ENCODE data around the gene PPP2CA. TPM values are rescaled to one million over a fixed set of nuclear protein-coding genes. Genes with fewer than 3 reads are reported as not detected.

Gene PPP2CA
- total and polyA plus RNA-seq, 9 of the 15 experiments (the other 6 are each of a cell fraction or from before 2014, with no cell fraction given) = 23.0 to 257 (median 109) TPM

DNA sequence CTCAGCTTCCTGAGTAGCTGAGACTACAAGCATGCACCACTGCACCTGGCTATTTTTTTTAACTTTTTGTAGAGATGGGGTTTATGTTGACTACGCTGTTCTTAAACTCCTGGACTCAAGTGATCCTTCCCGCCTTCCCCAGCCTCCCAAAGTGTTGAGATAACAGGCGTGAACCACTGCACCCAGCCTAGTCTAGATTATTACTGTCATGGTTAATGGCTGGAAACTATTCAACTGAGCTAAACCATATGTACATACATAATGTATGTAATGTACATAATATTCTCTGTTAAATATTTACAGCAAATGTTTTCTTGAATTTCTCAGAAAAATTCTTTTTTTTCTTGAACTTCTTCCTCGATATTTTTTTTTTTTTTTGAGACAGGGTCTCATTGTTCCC lies 21.3 kb downstream of the PPP2CA start:
- Histone ChIP-seq H3K4me1 (replicated peaks in 1 of 2; ENCODE audit: control insufficient read depth in 2 of 2, insufficient read depth in 2 of 2, low read length in 2 of 2) (no peaks in the 10 kb centered on the region), H4K20me1 (replicated peaks; ENCODE audit: control insufficient read depth, insufficient read depth, low read length) (peaks cover 15% of the 10 kb centered on the region; the same call in 1 of the 2 replicates), H3K4me2 (ENCODE audit: insufficient read depth, low read length) (no peak overlapping the region), H2AFZ (ENCODE audit: low read depth, low read length) (no peak overlapping the region), H3K79me2 (ENCODE audit: control insufficient read depth, insufficient read depth, low read length) (peaks cover 68% of the 10 kb centered on the region), H3K36me3 (ENCODE audit: control insufficient read depth, insufficient read depth, low read length) (peaks cover 88% of the 10 kb centered on the region), H3K27me3 (ENCODE audit: control insufficient read depth in 2 of 2, insufficient read depth in 2 of 2, low read length in 2 of 2) (no peaks in the 10 kb centered on the region), H3K4me3 (no peak overlapping the region), H3K9me1 (ENCODE audit: control insufficient read depth, insufficient read depth, low read length) (no peaks in the 10 kb centered on the region), H3K27ac (ENCODE audit: extremely low read depth, low read depth, low read length) (no peak overlapping the region), H3K9ac (ENCODE audit: insufficient read depth in 1 of 2, low read depth in 2 of 2, low read length in 2 of 2) (no peak overlapping the region), H3K9me3 (replicated peaks; ENCODE audit: control insufficient read depth, insufficient read depth, low read depth, low read length) (no peaks in the 10 kb centered on the region)
- no TSS peak for BruUV-seq (replicated peaks)
- POLR2A ChIA-PET = interaction anchor here (2.0 kb wide), 1 partner anchor 14 kb away, joined by 5 read pairs; no protein-coding TSS in a partner anchor
- no peak for FAIRE-seq
- in situ Hi-C loops (cut with MboI) (loop anchor here (10.0 kb wide), 1 partner anchor 370 kb away; no protein-coding TSS in a partner anchor), intact Hi-C loops (cut with micrococcal nuclease) (no loop called here)
- no peak for ATAC-seq
- CTCF ChIA-PET (ENCODE audit: low intra/inter-chr PET ratio) = no interaction called here
- WGBS (ENCODE audit: insufficient coverage, low coverage, missing lambda C conversion rate) = 94% methylated on average over 4 of the region's 4 CpGs
- DNase-seq (ENCODE audit: extremely low read depth in 1 of 4, low spot score in 3 of 4) = no peak
- TF ChIP-seq GABPB1 (CRISPR knock-in tag; IDR thresholded peaks at IDR 0.05) = no peak
- no peak for TF ChIP-seq NCOA4 (IDR thresholded peaks at IDR 0.05; ENCODE audit: partially characterized antibody)
- no peak for TF ChIP-seq ETS2 (tag; IDR thresholded peaks at IDR 0.05; ENCODE audit: borderline replicate concordance, poor library complexity, severe bottlenecking)
- TF ChIP-seq TAF15 (IDR thresholded peaks at IDR 0.05; ENCODE audit: low read depth, low read length) = no peak
- TF ChIP-seq BDP1 (IDR thresholded peaks at IDR 0.05; ENCODE audit: insufficient read depth, insufficient read length) = no peak
- TF ChIP-seq DACH1 (IDR thresholded peaks at IDR 0.05; ENCODE audit: partially characterized antibody) = no peak
- TF ChIP-seq ZNF263 (CRISPR knock-in tag; IDR thresholded peaks at IDR 0.05; ENCODE audit: borderline replicate concordance) = no peak
- no peak for TF ChIP-seq ZFP30 (CRISPR knock-in tag; IDR thresholded peaks at IDR 0.05; ENCODE audit: borderline replicate concordance)
- no peak for TF ChIP-seq EHMT2 (IDR thresholded peaks at IDR 0.05)
- no peak for TF ChIP-seq MECOM (CRISPR knock-in tag; IDR thresholded peaks at IDR 0.05)
- TF ChIP-seq E2F6 (IDR thresholded peaks at IDR 0.05; ENCODE audit: borderline replicate concordance in 1 of 2, extremely low read depth in 1 of 2, insufficient read depth in 1 of 2, insufficient read length in 1 of 2, low read depth in 1 of 2, low read length in 1 of 2, poor library complexity in 1 of 2, severe bottlenecking in 1 of 2) = no peak
- TF ChIP-seq, protein P1, sequence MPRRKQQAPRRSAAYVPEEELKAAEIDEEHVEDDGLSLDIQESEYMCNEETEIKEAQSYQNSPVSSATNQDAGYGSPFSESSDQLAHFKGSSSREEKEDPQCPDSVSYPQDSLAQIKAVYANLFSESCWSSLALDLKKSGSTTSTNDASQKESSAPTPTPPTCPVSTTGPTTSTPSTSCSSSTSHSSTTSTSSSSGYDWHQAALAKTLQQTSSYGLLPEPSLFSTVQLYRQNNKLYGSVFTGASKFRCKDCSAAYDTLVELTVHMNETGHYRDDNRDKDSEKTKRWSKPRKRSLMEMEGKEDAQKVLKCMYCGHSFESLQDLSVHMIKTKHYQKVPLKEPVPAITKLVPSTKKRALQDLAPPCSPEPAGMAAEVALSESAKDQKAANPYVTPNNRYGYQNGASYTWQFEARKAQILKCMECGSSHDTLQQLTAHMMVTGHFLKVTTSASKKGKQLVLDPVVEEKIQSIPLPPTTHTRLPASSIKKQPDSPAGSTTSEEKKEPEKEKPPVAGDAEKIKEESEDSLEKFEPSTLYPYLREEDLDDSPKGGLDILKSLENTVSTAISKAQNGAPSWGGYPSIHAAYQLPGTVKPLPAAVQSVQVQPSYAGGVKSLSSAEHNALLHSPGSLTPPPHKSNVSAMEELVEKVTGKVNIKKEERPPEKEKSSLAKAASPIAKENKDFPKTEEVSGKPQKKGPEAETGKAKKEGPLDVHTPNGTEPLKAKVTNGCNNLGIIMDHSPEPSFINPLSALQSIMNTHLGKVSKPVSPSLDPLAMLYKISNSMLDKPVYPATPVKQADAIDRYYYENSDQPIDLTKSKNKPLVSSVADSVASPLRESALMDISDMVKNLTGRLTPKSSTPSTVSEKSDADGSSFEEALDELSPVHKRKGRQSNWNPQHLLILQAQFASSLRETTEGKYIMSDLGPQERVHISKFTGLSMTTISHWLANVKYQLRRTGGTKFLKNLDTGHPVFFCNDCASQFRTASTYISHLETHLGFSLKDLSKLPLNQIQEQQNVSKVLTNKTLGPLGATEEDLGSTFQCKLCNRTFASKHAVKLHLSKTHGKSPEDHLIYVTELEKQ (CRISPR knock-in tag; IDR thresholded peaks at IDR 0.05) = no peak
- no peak for TF ChIP-seq ZNF146 (CRISPR knock-in tag; IDR thresholded peaks at IDR 0.05; ENCODE audit: unreplicated experiment)
- TF ChIP-seq CBX8 (IDR thresholded peaks at IDR 0.05; ENCODE audit: borderline replicate concordance, extremely low read depth, low read depth, low read length, poor library complexity, severe bottlenecking) = no peak
- TF ChIP-seq ZNF584 (CRISPR knock-in tag; IDR thresholded peaks at IDR 0.05; ENCODE audit: low read depth) = no peak
- TF ChIP-seq NR2C2 (CRISPR knock-in tag; IDR thresholded peaks at IDR 0.05) = no peak
- no peak for TF ChIP-seq NR2C2 (tag; IDR thresholded peaks at IDR 0.05)

Data from K562 (cell line).